K562 (cell line): Measurements from ENCODE around the gene TNIP1.

Experiments
- FIP1L1 ChIP-seq: fragments of 200-400 bp; formaldehyde crosslinking; IDR thresholded peaks from 2 replicates; pipeline ENCODE4 v1.6.1; 2018; ENCODE audit warnings: mild to moderate bottlenecking, low read depth, low read length; ENCODE audit not compliant: poor library complexity, severe bottlenecking
- HDGF ChIP-seq: fragments of 450-650 bp; IDR thresholded peaks from 2 replicates; pipeline ENCODE4 v1.6.1; 2016
- TAF15 ChIP-seq: fragments of 200-400 bp; formaldehyde crosslinking; IDR thresholded peaks from 2 replicates; pipeline ENCODE4 v1.6.1; 2017; ENCODE audit warnings: mild to moderate bottlenecking, low read depth, low read length, moderate library complexity

GRCh38 chr5:151093476-151093889 lies 12.6 kb upstream of the TNIP1 start:
- TF ChIP-seq FIP1L1 = no peak
- TF ChIP-seq TAF15 = no peak
- no peak for TF ChIP-seq HDGF
